Forelimb muscle (tissue), 1 donor: ENCODE results near the gene OPCML. TPM values are rescaled to one million over a fixed set of nuclear protein-coding genes. Genes with fewer than 3 reads are reported as not detected.

Experiments used
- DNase-seq: peaks from one replicate; pipeline ENCODE4 v3.0.0-alpha.2; 2013; ENCODE audit warnings: low read depth
- polyA plus RNA-seq: library from polyadenylated mRNA; unstranded; fragments of 120-200 nt; gene quantifications from one replicate; pipeline ENCODE4 v1.2.1, GENCODE V29; 2013; ENCODE audit not compliant: insufficient read length

OPCML gene
- polyA plus RNA-seq, 1 donor, result 1.4 TPM

- DNase-seq, result no peak
Measured at GRCh38 chr11:132623511-132623910, 908.8 kb downstream of the OPCML start.

DNA sequence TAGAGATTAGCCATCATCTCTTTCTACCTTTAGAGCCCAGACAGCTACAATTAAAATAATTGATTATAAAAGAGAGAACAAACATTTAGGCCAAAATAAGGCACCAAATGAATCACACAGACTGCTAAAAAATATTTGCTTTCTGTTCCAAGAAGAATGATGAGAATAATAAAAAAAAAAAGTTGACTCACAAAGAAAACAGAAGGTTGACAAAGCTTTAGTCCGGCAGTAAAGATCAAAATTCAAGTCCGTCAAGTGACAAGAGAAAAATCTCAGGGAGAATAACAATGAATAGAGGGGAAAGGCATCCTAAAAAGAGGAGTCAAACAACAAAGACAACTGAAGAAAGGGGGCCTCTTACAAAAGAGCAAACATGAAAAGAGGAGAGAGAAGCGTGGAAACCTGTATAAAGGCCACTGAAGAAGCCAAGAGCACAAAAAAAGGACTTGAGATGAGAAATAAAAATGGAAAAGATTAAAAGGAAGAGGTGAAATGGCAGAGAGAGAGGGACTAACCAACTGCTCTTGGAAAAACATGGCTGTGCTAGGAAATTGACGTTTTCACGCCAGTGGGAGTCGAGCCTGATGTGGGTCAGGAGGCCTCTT is 910.2 kb downstream of the OPCML start:
- DNase-seq, result no peak

DNA sequence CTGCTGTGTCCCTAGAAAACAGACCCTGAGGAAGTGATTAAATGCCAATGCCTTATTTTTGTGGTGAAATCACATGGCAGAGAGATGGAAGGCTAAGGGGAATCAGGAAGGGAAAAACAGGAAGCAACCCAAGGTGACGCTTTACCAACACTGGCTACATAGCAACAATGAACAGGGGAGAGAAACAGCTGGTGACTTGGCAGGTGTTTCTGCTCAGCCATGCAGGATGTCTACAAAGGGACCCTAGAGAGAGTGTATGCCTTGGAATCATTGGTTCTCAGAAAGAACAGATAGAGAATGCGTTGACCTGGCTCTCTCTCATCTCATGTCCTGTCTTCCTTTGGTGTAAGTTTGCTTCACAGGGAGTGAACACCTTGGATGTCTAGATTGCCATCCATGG is 911.9 kb downstream of the OPCML start:
- DNase-seq, result no peak

DNA sequence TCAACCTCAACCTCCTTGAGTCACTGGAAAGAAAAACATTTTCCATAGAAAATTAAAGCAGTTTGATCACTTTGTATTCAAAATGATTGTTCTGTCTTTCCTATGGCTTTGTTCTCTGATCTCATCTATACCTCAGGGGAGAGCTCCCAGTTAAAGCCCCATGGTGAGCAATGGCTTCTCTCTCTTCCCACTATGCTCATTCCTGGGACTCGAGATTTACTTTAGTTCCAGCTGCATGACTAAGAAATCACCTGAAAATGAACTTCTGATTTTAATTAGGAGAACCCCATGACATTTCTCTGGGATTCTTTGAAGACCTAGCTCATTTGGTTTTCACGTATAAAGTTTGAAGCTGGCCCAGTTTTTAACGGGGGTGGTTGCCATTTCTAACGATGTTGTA is 921.5 kb downstream of the OPCML start:
- DNase-seq, result no peak

- no peak for DNase-seq
Measured at GRCh38 chr11:132610216-132610615, 922.1 kb downstream of the OPCML start.

GRCh38 chr11:132607575-132607974 is 924.7 kb downstream of the OPCML start:
- DNase-seq, result no peak

DNA sequence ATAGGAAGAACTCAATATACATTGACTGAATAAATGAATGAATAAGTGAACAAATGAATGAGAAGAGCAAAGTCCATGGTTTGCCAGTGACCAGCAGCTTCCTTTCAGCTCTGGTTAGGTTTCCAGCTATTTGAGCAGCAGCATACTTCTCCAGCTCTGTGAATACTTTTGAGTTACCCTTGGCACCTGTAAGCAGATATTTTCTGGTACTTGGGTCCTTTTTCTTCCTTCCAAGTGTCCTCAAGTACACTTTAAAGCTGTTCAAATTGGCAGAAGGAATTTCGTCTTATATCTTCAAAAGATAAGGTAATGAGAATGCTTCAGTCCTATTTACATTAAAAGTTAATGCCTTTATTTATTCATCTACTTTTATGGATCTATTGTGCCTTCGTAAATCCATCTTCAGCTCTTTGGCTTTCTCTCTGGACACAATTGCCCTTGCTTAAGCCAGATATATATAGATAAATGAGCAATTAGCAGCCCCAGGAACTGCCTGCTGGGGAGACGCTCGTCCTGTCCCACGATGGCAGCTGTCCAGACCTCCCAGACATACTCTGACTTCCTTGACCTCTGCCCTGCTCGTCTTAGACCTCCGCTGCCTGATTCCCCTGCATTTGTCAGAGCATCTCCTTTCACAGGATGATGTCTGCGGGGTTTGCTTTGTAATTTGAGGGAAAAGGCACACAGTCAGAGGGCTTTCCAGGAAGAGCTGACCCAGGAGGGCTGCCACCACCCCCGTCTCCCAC is 926.3 kb downstream of the OPCML start:
- DNase-seq, result no peak

DNA sequence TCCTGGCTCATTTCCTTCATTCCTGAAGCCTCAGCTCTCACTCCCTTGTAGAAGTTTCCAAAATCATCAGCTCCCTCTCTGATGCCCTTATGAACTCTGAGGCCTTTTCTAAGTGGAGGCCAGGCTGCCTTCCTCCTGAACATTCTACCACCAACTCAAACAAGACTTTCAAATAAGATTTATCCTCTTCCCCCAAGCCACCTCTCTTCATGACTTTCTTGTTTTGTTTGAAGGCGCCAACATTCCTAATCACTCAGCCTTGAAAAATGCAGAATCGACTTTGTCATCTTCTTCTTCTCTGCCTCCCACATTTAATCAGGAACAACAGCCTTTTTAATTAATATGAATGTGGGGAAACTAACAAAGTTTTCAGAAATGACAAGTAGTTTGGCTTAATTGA is 927.9 kb downstream of the OPCML start:
- DNase-seq, result no peak

DNA sequence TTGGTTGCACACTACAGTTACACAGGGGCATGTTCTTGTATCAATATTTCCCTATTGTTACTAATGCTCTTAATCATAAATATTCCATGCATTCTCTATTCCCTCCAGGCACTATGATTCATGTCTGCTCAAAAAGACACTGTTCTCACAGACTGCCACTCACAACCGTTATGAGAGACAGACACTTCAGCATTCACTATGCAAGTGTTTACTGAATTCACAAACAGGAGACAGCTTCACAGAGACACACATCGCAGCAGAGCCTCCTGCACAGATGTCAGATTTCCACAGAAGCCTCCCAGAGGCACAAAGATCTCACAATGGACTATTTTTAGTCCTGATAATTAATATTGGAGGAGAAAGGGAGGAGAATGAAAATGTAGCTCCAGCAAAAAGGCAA is 930.4 kb downstream of the OPCML start:
- DNase-seq, result no peak

DNA sequence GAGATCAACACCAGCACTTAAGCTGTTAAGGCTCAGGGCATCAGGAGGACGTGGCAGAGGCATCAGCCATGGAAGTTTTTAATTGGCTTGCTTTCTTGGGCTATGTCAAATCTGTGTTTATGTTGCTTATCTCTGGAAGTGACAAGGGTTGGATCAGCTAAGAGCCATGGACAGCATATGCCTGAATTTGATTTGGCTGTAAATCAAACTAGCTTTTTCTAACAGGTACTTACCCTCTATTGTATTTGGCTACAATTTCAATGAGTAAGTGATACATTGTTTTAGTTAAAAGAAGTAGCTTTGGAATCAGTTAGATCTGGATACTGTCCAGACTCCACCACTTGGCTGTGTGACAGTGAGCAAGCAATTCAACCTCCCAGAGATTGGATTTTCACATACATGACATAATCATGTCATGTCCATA is 936.6 kb downstream of the OPCML start:
- DNase-seq, result no peak

DNA sequence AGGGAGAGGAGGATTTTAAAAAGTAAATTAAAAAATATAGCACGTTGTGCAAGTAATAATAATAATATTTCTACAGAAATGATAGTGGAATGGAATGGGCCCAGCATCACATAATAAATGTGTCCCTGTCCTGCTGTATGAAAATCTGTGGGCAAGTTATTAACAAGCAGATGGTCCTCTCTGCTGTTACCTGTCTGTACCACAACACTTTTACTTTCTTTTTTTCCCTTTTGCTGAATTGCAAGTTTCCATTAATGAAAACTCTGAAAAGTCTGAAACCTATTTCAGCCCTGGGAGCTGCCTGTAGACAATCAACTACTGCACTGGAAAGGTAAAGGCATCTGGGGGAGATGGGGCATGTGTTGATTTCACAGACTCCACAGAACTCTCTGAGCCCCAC is 937.1 kb downstream of the OPCML start:
- no peak for DNase-seq

DNA sequence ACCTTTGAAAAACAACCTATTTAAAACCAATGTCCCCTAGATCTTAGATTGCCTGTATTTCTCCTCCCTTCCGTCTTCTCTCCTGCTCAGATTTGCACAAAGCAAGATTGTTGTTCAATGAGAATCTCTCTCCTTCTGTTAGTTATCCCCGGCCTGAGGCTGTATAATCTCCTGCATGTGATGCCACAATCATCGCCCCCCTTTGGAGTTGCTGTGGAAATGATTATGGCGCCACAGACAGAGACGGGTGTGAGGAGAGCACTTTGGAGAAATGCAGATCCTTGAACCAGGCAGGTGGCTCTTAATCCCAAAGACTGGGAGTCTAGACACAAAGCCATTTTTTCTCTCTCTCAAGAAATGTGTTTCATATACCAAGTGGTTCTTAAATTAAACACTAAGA is 941.3 kb downstream of the OPCML start:
- no peak for DNase-seq

GRCh38 chr11:132590554-132590953 is 941.7 kb downstream of the OPCML start:
- DNase-seq, result no peak

- DNase-seq, result no peak
Measured at GRCh38 chr11:132589791-132590190, 942.5 kb downstream of the OPCML start.

GRCh38 chr11:132588366-132588765 is 943.9 kb downstream of the OPCML start:
- DNase-seq, result no peak

- DNase-seq, result no peak
Measured at GRCh38 chr11:132587716-132588115, 944.6 kb downstream of the OPCML start.

GRCh38 chr11:132586801-132587200 is 945.5 kb downstream of the OPCML start:
- DNase-seq, result peak; percentile 22

- no peak for DNase-seq
Measured at GRCh38 chr11:132579634-132580327, 952.5 kb downstream of the OPCML start.

- DNase-seq, result no peak
Measured at GRCh38 chr11:132579136-132579535, 953.2 kb downstream of the OPCML start.

DNA sequence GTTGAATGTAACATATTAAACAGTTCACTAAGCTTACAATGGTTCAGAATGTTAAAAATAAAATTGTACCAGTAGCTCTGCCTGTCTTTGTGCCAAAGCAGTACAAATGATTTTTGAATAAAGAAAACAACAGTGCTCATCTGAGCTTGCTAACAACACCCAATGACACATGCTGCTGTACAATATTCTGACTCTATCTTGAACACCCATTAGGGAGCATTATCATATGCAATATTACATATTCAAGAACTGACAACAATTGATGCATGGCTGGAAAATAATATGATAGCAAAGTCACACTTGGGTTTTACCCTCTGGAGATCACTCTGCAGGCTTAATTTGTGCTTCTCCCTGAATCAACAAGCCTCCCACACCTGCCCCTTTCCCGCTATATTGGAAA is 953.7 kb downstream of the OPCML start:
- DNase-seq, result no peak

GRCh38 chr11:132576706-132577105 is 955.6 kb downstream of the OPCML start:
- DNase-seq, result no peak

DNA sequence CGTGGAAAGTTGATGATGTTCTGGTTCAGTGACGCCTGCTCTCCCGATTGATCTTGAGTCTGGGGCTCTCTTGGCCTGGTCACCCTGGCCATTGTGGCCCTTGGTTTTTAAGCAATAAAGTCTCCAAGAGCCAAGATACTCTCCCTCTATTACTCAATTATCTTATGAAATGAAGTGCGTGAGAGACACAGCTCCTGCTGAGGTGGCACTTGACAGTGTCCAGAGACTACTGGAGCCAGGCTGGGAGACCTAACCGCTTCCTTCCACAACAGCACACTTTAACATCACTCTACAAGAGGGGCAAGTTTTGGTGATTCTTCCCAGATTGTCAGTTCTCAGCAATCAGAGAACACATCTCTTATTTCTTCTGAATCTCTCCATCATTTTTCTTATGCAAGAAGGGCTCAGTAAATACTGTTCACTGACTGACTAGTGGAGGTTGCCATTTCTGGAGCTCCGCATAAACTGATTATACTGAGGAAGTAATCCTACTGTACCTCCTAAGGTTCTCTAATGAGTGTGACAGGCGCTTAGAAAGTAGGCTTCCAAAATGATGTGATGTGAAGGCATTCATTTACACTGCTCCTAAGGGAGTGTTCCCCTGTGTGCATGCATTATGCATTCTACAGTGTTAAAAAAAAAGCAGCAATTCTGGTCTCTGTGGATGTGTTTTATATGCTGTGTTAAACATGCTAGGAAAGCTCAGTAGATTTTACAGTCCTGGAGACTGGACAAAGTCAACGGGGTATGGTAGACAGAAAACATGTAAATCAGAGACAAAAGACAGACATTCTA is 968.0 kb downstream of the OPCML start:
- no peak for DNase-seq
